Small intestine (tissue), 7 donors: ENCODE measurements around the gene SUMO4. TPM values are rescaled to one million over a fixed set of nuclear protein-coding genes. Genes with fewer than 3 reads are reported as not detected.
A peak's percentile ranks its signal among the peaks of the same experiment; 100 is the strongest.

Experiments
- DNase-seq, 2 donors: peaks; one replicate each; pipeline versions ENCODE4 v3.0.0 to v3.0.0-alpha.2; 2013
- FAIRE-seq: peaks from 2 replicates; lab custom pipeline; 2012; peaks lifted over from hg19 to GRCh38; lab: Jason Lieb, UNC
- H3K27ac ChIP-seq, 3 donors: one replicate each; pipeline ENCODE4 v1.5.1; 2013; ENCODE audit warnings: low read length in 2 of 3, mild to moderate bottlenecking in 2 of 3, control low read depth in 1 of 3, inconsistent platforms in 1 of 3, low read depth in 1 of 3, moderate library complexity in 1 of 3
- H3K27me3 ChIP-seq, 3 donors: one replicate each; pipeline ENCODE4 v1.6.1; 2013; ENCODE audit warnings: low read length in 3 of 3, inconsistent platforms in 1 of 3; ENCODE audit not compliant: control insufficient read depth in 3 of 3, insufficient read depth in 3 of 3
- H3K36me3 ChIP-seq, 3 donors: one replicate each; pipeline ENCODE4 v1.6.1; 2013; ENCODE audit warnings: low read length in 3 of 3, inconsistent platforms in 1 of 3, low read depth in 1 of 3, mild to moderate bottlenecking in 1 of 3, moderate library complexity in 1 of 3; ENCODE audit not compliant: control insufficient read depth in 3 of 3, insufficient read depth in 2 of 3
- H3K4me1 ChIP-seq, 3 donors: one replicate each; pipeline ENCODE4 v1.6.1; 2013; ENCODE audit warnings: low read length in 2 of 3, inconsistent platforms in 1 of 3, low read depth in 1 of 3, mild to moderate bottlenecking in 1 of 3, moderate library complexity in 1 of 3; ENCODE audit not compliant: control insufficient read depth in 3 of 3, insufficient read depth in 2 of 3
- H3K4me3 ChIP-seq, 3 donors: one replicate each; pipeline ENCODE4 v1.5.1; 2013; ENCODE audit warnings: low read length in 3 of 3, control low read depth in 1 of 3, inconsistent platforms in 1 of 3, low read depth in 1 of 3, mild to moderate bottlenecking in 1 of 3, moderate library complexity in 1 of 3
- H3K9me3 ChIP-seq, 2 donors: one replicate each; pipeline ENCODE4 v1.6.1; 2013; ENCODE audit warnings: low read depth in 1 of 2, low read length in 1 of 2; ENCODE audit not compliant: control insufficient read depth in 2 of 2, insufficient read depth in 1 of 2
- WGBS, 3 donors: extraction: QIAGEN DNeasy Blood & Tissue Kit; methylation state at CpG; one replicate each; pipeline ENCODE4 v1.1.7; 2013; 5-methylcytosine and 5-hydroxymethylcytosine counted together
- polyA plus RNA-seq, 4 donors: library from polyadenylated mRNA; stranded (reverse) in 3 of 4; unstranded in 1 of 4; fragments of 200-250 nt in 3 of 4; fragments of 120-200 nt in 1 of 4; gene quantifications; one replicate each; pipeline versions ENCODE4 v1.2.1 to v1.2.3, GENCODE V29; 2013
- donor health status: healthy with polysubstance abuse.
- donor health status: control.
- donor health status: control.
- donor health status: Bipolar disorder and iron deficiency.
- donor health status: healthy.

Gene SUMO4
- polyA plus RNA-seq, 4 donors = 0.28 TPM; not detected in 3

DNA sequence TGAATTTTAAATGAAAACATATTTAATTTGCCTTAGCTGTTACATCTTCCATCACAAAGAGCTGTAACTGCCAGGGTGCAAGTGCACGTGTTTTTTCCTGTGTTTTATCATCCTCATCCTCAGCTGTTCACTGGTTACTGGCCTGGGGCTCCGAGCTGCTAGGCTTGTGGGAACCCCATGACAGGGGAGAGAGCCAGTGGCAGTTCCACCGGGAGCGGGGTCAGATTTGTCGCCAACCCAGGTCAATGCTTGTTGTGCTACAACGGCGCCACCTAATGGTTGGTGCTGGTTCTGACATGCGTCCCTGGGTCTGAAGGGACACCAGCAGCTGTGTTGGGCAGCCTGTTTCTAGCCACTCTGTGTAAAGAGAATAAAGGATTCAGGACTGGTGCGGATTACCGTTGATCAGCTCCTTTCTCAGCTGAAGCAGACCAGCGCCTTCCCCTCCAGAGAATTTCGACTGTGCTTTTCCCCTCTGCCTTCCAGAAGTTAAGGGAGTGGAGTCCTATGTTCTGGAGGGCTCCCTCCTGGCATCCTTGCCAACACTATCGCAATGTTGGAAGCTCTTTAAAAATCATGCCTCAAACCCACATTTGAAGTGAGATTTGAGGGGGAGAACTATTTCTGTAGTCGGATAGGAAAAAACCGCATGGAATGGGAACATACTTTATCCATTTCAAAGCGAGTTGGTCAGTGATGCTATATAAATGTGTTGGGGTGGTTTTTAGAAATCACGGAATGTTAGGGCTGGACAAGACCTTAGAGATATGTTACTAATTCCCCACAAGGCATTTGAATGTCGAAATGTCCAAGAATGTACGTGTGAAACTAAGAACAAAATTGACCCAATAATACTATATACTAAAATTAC, 32.1 kb downstream of the SUMO4 start:
- no peak for FAIRE-seq
- H3K27ac ChIP-seq = no peak overlapping the region

DNA sequence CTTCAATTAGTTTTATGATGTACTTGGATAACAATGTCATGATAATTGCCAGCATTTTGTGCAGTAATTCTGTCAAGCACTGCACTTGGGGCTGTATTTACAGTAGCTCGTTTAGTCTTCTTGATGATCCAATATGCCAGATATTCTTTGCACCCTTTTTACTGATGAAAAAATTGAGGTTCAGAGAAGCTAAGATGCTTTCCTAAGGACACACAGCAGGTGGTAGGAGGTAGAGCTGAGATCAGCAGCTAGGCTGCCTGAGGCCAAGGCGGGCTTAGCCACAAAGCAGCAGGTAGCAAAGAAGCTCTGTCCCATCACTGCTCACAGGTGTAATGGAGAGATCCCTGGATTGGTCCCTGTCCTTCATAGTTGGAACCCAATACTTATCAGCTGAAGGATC, 33.3 kb downstream of the SUMO4 start:
- FAIRE-seq = no peak
- Histone ChIP-seq H3K27ac (no peak overlapping the region), H3K4me1 (no peaks in the 10 kb centered on the region), H3K4me3 (no peak overlapping the region), H3K36me3 (no peaks in the 10 kb centered on the region), H3K27me3 (peaks cover 0 to 3% (median 0%) of the 10 kb centered on the region in 3 donors), H3K9me3 (no peaks in the 10 kb centered on the region)
- WGBS, 3 donors = 53 to 70% (median 62%) methylated on average over 2 of the region's 2 CpGs
- DNase-seq = no peak

More for the DNA sequence above, 32.1 kb downstream of the SUMO4 start:
- Histone ChIP-seq H3K27me3 (peaks cover 0 to 3% (median 0%) of the 10 kb centered on the region in 3 donors), H3K36me3 (no peaks in the 10 kb centered on the region), H3K9me3 (no peaks in the 10 kb centered on the region), H3K4me3 (no peak overlapping the region), H3K4me1 (no peaks in the 10 kb centered on the region)
- 29 to 36% (median 30%) methylated on average over 19 of the region's 19 CpGs for WGBS, 3 donors
- peak; percentile 84 to 88 for DNase-seq

DNA sequence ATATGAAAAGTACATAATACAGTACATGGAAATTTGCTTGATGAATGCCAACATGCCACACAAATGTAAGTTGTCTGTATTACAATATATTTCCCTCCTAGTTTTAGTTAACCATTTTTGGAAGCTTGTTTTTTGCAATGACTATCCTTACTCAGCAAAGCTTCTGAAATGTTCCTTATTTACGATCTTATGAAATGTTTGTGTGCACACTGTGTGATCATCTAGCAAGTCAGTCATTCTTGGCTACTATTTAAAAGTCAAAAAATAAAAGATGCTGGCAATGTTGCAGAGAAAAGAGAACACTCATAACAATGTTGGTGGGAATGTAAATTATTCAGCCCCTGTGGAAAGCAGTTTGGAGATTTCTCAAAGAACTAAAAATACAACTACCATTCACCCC, 33.8 kb downstream of the SUMO4 start:
- Histone ChIP-seq H3K27ac (no peak overlapping the region), H3K36me3 (no peaks in the 10 kb centered on the region), H3K4me1 (no peaks in the 10 kb centered on the region), H3K9me3 (no peaks in the 10 kb centered on the region), H3K27me3 (peaks cover 0 to 3% (median 0%) of the 10 kb centered on the region in 3 donors), H3K4me3 (no peak overlapping the region)
- FAIRE-seq (no peak), DNase-seq (no peak)
- 56 to 79% (median 69%) methylated on average over 1 of the region's 1 CpG for WGBS, 3 donors

DNA sequence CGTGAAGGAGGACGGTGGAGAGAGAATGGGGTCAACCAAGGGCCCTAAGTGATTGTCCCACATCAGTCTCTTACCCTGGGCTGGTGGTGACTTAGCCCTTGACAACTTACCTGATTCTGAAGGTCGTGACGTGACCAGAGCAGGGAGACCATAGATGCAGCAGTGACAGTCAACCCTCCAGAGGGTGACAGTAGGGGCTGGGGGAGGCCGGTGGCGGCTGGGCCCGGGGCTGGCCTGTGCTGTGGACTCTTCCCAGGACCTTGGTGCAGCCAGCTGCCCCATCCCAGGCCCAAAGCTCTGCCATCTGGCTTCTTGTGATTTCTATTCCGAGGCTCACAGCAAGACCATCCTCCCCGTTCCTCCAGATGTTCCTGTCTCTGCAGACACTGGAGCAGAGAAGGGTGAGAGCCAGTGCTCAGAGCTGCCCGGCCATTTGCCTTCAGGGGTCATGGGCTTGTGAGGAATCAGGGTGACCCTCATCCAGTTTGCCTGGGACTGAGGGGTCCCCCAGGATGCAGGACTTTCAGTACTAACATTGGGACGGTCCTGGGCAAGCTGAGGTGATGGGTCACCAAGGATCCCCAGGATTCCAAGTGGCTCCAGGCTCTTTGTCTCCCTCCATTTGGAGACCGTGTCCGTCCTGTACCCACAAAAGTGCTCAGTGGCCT, 36.0 kb downstream of the SUMO4 start:
- Histone ChIP-seq H3K27me3 (no peaks in the 10 kb centered on the region), H3K4me3 (no peak overlapping the region), H3K9me3 (no peaks in the 10 kb centered on the region), H3K36me3 (no peaks in the 10 kb centered on the region), H3K27ac (no peak overlapping the region), H3K4me1 (peaks cover 0 to 3% (median 0%) of the 10 kb centered on the region in 3 donors)
- WGBS, 3 donors = 84 to 95% (median 90%) methylated on average over 11 to 13 of the region's 13 CpGs
- FAIRE-seq (no peak), DNase-seq (no peak)

DNA sequence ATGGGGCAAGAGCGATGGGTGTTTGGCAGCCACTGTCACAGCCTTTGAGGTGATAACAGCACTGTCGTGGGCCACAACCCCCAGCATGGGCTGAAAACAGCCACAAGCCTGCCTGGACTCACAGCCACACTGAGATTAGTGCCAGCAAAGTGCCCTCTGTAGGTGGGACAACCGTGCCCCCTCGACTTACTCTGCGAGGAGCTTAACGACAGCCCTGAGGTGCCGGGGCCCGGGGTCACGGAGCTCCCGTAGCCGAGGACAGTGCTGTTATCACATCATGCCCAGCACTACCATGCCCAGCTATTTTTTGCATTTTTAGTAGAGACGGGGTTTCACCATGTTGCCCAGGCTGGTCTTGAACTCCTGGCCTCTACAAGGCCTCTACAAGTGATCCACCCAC, 36.6 kb downstream of the SUMO4 start:
- H3K4me3 ChIP-seq = no peak overlapping the region
- 91 to 97% (median 96%) methylated on average over 12 of the region's 12 CpGs for WGBS, 3 donors
- H3K4me1 ChIP-seq = peaks cover 0 to 9% (median 0%) of the 10 kb centered on the region in 3 donors
- no peaks in the 10 kb centered on the region for H3K27me3 ChIP-seq
- H3K27ac ChIP-seq = no peak overlapping the region
- no peaks in the 10 kb centered on the region for H3K36me3 ChIP-seq
- DNase-seq = no peak
- no peaks in the 10 kb centered on the region for H3K9me3 ChIP-seq
- no peak for FAIRE-seq

DNA sequence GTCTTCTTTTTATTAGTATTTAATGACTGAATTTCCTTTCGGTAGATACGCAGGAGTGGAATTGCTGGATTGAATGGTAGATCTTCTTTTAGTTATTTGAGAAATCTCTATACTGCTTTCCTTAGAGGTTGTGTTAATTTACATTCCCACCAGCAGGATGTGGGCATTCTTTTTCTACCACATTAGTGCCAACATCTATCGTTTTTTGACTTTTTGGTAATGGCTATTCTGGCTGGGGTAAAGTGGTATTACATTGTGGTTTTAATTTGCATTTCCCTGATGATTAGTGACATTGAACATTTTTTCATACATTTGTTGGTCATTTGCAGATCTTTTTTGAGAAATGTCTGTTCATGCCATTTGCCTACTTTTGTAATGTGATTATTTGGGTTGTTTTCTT, 37.1 kb downstream of the SUMO4 start:
- no peaks in the 10 kb centered on the region for H3K36me3 ChIP-seq
- WGBS, 3 donors = 86 to 87% (median 86%) methylated on average over 3 of the region's 3 CpGs
- no peak for DNase-seq
- no peak overlapping the region for H3K27ac ChIP-seq
- no peaks in the 10 kb centered on the region for H3K27me3 ChIP-seq
- peaks cover 0 to 10% (median 0%) of the 10 kb centered on the region in 3 donors for H3K4me1 ChIP-seq
- H3K4me3 ChIP-seq = no peak overlapping the region
- FAIRE-seq = no peak
- H3K9me3 ChIP-seq = no peaks in the 10 kb centered on the region

DNA sequence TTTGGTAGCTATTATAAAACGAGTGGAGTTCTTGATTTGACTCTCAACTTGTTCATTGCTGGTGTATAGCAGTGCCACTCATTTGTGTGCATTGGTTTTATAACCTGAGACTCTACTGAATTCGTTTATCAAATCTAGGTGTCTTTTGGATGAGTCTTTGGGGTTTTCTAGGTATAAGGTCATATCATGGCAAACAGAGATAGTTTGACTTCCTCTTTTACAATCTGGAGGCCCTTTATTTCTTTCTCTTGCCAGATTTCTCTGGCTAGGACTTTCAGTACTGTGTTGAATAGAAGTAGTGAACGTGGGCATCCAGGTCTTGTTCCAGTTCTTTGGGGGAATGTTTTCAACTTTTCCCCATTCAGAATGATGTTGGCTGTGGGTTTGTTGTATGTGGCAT, 38.8 kb downstream of the SUMO4 start:
- DNase-seq (no peak), FAIRE-seq (no peak)
- no peaks in the 10 kb centered on the region for H3K9me3 ChIP-seq
- H3K36me3 ChIP-seq = no peaks in the 10 kb centered on the region
- H3K27me3 ChIP-seq = no peaks in the 10 kb centered on the region
- 76 to 78% (median 77%) methylated on average over 3 of the region's 3 CpGs for WGBS, 3 donors
- H3K27ac ChIP-seq = no peak overlapping the region
- peaks cover 0 to 10% (median 0%) of the 10 kb centered on the region in 3 donors for H3K4me1 ChIP-seq
- H3K4me3 ChIP-seq = no peak overlapping the region

DNA sequence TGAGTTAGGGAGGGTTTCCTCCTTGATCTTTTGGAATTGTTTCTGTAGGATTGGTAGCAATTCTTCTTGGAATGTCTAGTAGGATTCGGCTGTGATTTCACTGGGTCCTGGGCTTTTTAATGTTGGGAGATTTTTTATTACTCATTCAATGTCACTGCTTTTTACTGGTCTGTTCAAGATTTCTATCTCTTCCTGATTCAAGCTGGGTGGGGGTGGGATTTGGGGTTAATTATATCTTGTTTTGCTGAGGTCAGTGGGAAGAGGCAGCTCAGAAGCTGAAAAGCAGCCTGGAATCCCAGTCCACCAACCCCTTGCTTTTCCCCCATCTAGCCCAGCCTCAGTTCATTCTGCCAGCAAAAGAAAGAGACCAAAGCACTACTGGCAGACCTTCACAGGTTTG, 39.6 kb downstream of the SUMO4 start:
- DNase-seq (no peak), FAIRE-seq (no peak)
- Histone ChIP-seq H3K9me3 (no peaks in the 10 kb centered on the region), H3K27me3 (no peaks in the 10 kb centered on the region), H3K4me1 (peaks cover 0 to 10% (median 0%) of the 10 kb centered on the region in 3 donors), H3K36me3 (no peaks in the 10 kb centered on the region), H3K4me3 (no peak overlapping the region), H3K27ac (no peak overlapping the region)
- 93 to 95% (median 95%) methylated on average over 1 of the region's 1 CpG for WGBS, 3 donors
